GM21528 (cell line): ENCODE results near the gene RPA3.

ENCODE experiments used
- ATAC-seq: cut with Tn5 transposase; IDR thresholded peaks from one replicate; pipeline ENCODE4 v1.9.1; 2021; ENCODE audit warnings: mild to moderate bottlenecking, moderate library complexity; ENCODE audit not compliant: unreplicated experiment, low FRiP score

The RPA3 gene

GRCh38 chr7:7718492-7718891, at the start of gene RPA3:
RPA3 (minus strand) TSS chr7:7718607; CDS start chr7:7640418, 78,189 bp downstream.
- no peak for ATAC-seq

GRCh38 chr7:7766671-7767070, 48.3 kb upstream of the RPA3 start:
- ATAC-seq, result no peak

- ATAC-seq, result no peak
These were observed 47.0 kb upstream of the RPA3 start for GRCh38 chr7:7765422-7765821.

- ATAC-seq, result no peak
These were observed 46.4 kb upstream of the RPA3 start for GRCh38 chr7:7764520-7765396.

- ATAC-seq, result peak; percentile 57
These were observed 43.8 kb upstream of the RPA3 start for GRCh38 chr7:7761974-7762779.

- no peak for ATAC-seq
These were observed 43.0 kb upstream of the RPA3 start for GRCh38 chr7:7761340-7761973.

GRCh38 chr7:7757576-7757975, 39.2 kb upstream of the RPA3 start:
- ATAC-seq, result no peak

GRCh38 chr7:7756577-7756976, 38.2 kb upstream of the RPA3 start:
- no peak for ATAC-seq

GRCh38 chr7:7751243-7752092, 33.1 kb upstream of the RPA3 start:
- ATAC-seq, result no peak

GRCh38 chr7:7750571-7751242, 32.3 kb upstream of the RPA3 start:
- ATAC-seq, result no peak

- no peak for ATAC-seq
These were observed 28.1 kb upstream of the RPA3 start for GRCh38 chr7:7746458-7746857.

- no peak for ATAC-seq
These were observed 27.6 kb upstream of the RPA3 start for GRCh38 chr7:7745966-7746365.

GRCh38 chr7:7745258-7745657, 26.9 kb upstream of the RPA3 start:
- ATAC-seq, result no peak

GRCh38 chr7:7742223-7742622, 23.8 kb upstream of the RPA3 start:
- ATAC-seq, result no peak

GRCh38 chr7:7740037-7740355, 21.6 kb upstream of the RPA3 start:
- no peak for ATAC-seq

- peak; percentile 72 for ATAC-seq
These were observed 21.0 kb upstream of the RPA3 start for GRCh38 chr7:7739204-7740036.

GRCh38 chr7:7738622-7739021, 20.2 kb upstream of the RPA3 start:
- ATAC-seq, result no peak

- no peak for ATAC-seq
These were observed 19.8 kb upstream of the RPA3 start for GRCh38 chr7:7738177-7738576.

- ATAC-seq, result no peak
These were observed 19.3 kb upstream of the RPA3 start for GRCh38 chr7:7737674-7738073.
